ENCODE measurements around the gene PIM3.

Gene PIM3

DNA sequence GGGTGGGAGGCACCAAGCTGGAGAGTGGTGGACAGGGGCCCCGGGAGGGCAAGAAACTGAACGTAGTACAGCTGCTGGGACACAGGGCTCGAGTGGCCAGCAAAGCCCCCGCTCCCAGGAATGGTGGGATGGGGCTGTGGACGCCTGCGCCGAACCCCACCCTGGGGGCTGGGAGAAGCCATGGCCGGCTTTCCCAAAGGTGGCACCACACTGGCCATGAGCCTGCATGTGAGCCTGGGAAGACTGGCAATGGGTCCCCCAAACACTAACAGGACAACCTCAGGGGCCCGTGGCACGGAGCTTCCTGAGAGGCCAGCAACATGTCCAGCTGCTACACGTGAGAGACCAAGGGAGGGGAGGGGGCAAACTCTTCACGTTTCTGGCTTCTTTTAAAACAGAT lies 46.3 kb upstream of the PIM3 start:
- no peaks in the 10 kb centered on the region for H3K27me3 ChIP-seq (ENCODE audit: insufficient read depth, low read depth)
- H3K9ac ChIP-seq: no peak overlapping the region
- TF ChIP-seq CTCF (conservative IDR thresholded peaks at IDR 0.05; ENCODE audit: low read depth, low read length): no peak
- no peak overlapping the region for H3K4me2 ChIP-seq
- H3K4me1 ChIP-seq (ENCODE audit: low read depth, poor library complexity, severe bottlenecking): peaks cover under 1% of the 10 kb centered on the region
- H3K4me3 ChIP-seq (IDR thresholded peaks at IDR 0.05; ENCODE audit: insufficient read depth, low read depth, low read length): no peak overlapping the region
- no peak overlapping the region for H3K27ac ChIP-seq
- H2AFZ ChIP-seq (ENCODE audit: low read depth): no peak overlapping the region
- no peaks in the 10 kb centered on the region for H3K79me2 ChIP-seq (ENCODE audit: insufficient read depth, low read depth)
- no peaks in the 10 kb centered on the region for H3K36me3 ChIP-seq (ENCODE audit: insufficient read depth)
- no peaks in the 10 kb centered on the region for H4K20me1 ChIP-seq (ENCODE audit: insufficient read depth)

DNA sequence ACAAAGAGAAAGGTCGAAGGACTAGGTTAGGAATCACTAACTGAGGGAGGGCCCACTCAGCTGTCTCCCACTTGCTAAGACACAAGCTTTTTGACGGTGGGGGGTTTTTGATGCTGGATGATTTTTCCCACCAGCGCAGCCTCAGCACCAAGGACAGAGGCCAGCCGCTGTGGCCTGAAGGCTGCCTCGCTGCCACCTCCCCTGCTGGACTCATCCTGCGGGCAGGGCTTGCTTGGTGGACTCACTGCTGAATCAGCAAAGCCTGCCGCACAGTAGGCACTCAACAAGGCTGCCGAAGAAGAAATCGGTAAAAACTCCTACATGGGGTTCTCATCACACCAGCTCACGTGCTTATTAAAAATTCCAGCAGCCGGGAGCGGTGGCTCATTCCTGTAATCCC lies 45.0 kb upstream of the PIM3 start:
- Histone ChIP-seq H3K27me3 (ENCODE audit: insufficient read depth, low read depth) (no peaks in the 10 kb centered on the region), H3K4me2 (no peak overlapping the region), H2AFZ (ENCODE audit: low read depth) (no peak overlapping the region), H3K36me3 (ENCODE audit: insufficient read depth) (no peaks in the 10 kb centered on the region), H3K4me3 (IDR thresholded peaks at IDR 0.05; ENCODE audit: insufficient read depth, low read depth, low read length) (no peak overlapping the region), H3K9ac (no peak overlapping the region), H3K79me2 (ENCODE audit: insufficient read depth, low read depth) (no peaks in the 10 kb centered on the region), H4K20me1 (ENCODE audit: insufficient read depth) (no peaks in the 10 kb centered on the region), H3K4me1 (ENCODE audit: low read depth, poor library complexity, severe bottlenecking) (peaks cover 5% of the 10 kb centered on the region), H3K27ac (no peak overlapping the region)
- TF ChIP-seq CTCF (conservative IDR thresholded peaks at IDR 0.05; ENCODE audit: low read depth, low read length): no peak

- no peak overlapping the region for H3K4me3 ChIP-seq (IDR thresholded peaks at IDR 0.05; ENCODE audit: insufficient read depth, low read depth, low read length)
- H3K27me3 ChIP-seq (ENCODE audit: insufficient read depth, low read depth): no peaks in the 10 kb centered on the region
- no peak overlapping the region for H3K4me2 ChIP-seq
- H3K36me3 ChIP-seq (ENCODE audit: insufficient read depth): no peaks in the 10 kb centered on the region
- H3K79me2 ChIP-seq (ENCODE audit: insufficient read depth, low read depth): no peaks in the 10 kb centered on the region
- H4K20me1 ChIP-seq (ENCODE audit: insufficient read depth): no peaks in the 10 kb centered on the region
- TF ChIP-seq CTCF (conservative IDR thresholded peaks at IDR 0.05; ENCODE audit: low read depth, low read length): no peak
- peaks cover 5% of the 10 kb centered on the region for H3K4me1 ChIP-seq (ENCODE audit: low read depth, poor library complexity, severe bottlenecking)
- no peak overlapping the region for H3K27ac ChIP-seq
- no peak overlapping the region for H2AFZ ChIP-seq (ENCODE audit: low read depth)
- H3K9ac ChIP-seq: no peak overlapping the region
These were observed 43.7 kb upstream of the PIM3 start for GRCh38 chr22:49916831-49917230.

- no peaks in the 10 kb centered on the region for H3K79me2 ChIP-seq (ENCODE audit: insufficient read depth, low read depth)
- no peak for TF ChIP-seq CTCF (conservative IDR thresholded peaks at IDR 0.05; ENCODE audit: low read depth, low read length)
- no peaks in the 10 kb centered on the region for H3K36me3 ChIP-seq (ENCODE audit: insufficient read depth)
- peak within 1 kb of the TSS; percentile 65 for H3K27ac ChIP-seq
- H3K4me2 ChIP-seq: peak within 1 kb of the TSS; percentile 57
- H2AFZ ChIP-seq (ENCODE audit: low read depth): peak within 1 kb of the TSS; percentile 64; the same call in 1 of the 2 replicates
- H3K4me1 ChIP-seq (ENCODE audit: low read depth, poor library complexity, severe bottlenecking): peaks cover 5% of the 10 kb centered on the region
- no peaks in the 10 kb centered on the region for H4K20me1 ChIP-seq (ENCODE audit: insufficient read depth)
- H3K27me3 ChIP-seq (ENCODE audit: insufficient read depth, low read depth): no peaks in the 10 kb centered on the region
- H3K4me3 ChIP-seq (IDR thresholded peaks at IDR 0.05; ENCODE audit: insufficient read depth, low read depth, low read length): no peak within 1 kb of the TSS
- H3K9ac ChIP-seq: peak within 1 kb of the TSS; percentile 79
These were observed 42.3 kb upstream of the PIM3 start, which contains the start of the genes ALG12 and CRELD2 for GRCh38 chr22:49917974-49918910. ALG12 (minus strand) TSS chr22:49918438; CDS start chr22:49913765, 4,673 bp downstream. CRELD2 (plus strand) TSS chr22:49918634; CDS start chr22:49918770, 136 bp downstream.
